Uterus (tissue), 4 donors: Measurements from ENCODE around the gene HMGB4. TPM values are rescaled to one million over a fixed set of nuclear protein-coding genes. Genes with fewer than 3 reads are reported as not detected.

Experiments
- DNase-seq, 2 donors: peaks; one replicate each; pipeline ENCODE4 v3.0.0-alpha.2; 2019 to 2020
- H3K27ac ChIP-seq, 2 donors: fragments of 200-600 bp; sonication (generic); 1 replicate in 1 of 2; 2 replicates in 1 of 2; pipeline ENCODE4 v1.5.1; 2016 to 2018
- H3K27me3 ChIP-seq, 2 donors: fragments of 200-600 bp; sonication (generic); one replicate each; pipeline ENCODE4 v1.5.1; 2018 to 2019; ENCODE audit warnings: control low read depth in 1 of 2
- H3K36me3 ChIP-seq, 2 donors: fragments of 200-600 bp; sonication (generic); one replicate each; pipeline ENCODE4 v1.5.1; 2019; ENCODE audit warnings: control low read depth in 1 of 2
- H3K4me1 ChIP-seq, 2 donors: fragments of 200-600 bp; sonication (generic); one replicate each; pipeline ENCODE4 v1.5.1; 2018 to 2019; ENCODE audit warnings: control low read depth in 1 of 2
- H3K4me3 ChIP-seq, 2 donors: fragments of 200-600 bp; sonication (generic); 1 replicate in 1 of 2; 2 replicates in 1 of 2; pipeline ENCODE4 v1.5.1; 2018 to 2019; ENCODE audit warnings: mild to moderate bottlenecking in 1 of 2
- H3K9me3 ChIP-seq, 2 donors: fragments of 200-600 bp; sonication (generic); one replicate each; pipeline ENCODE4 v1.5.1; 2019; ENCODE audit warnings: control low read depth in 1 of 2
- CTCF ChIP-seq, 4 experiments: fragments of 200-600 bp in 2 of 4; fragments of 450-650 bp in 2 of 4; sonication (generic) in 2 of 4; IDR thresholded peaks; one replicate each; pipeline ENCODE4 v1.5.1; 2016 to 2019; ENCODE audit warnings: antibody characterized with exemption in 4 of 4, mild to moderate bottlenecking in 2 of 4, moderate library complexity in 1 of 4
- POLR2A ChIP-seq, 2 donors: fragments of 450-650 bp; IDR thresholded peaks; one replicate each; pipeline ENCODE4 v1.6.1; 2016; ENCODE audit warnings: antibody characterized with exemption in 2 of 2, mild to moderate bottlenecking in 1 of 2, moderate library complexity in 1 of 2
- intact Hi-C: fragments of 100-400 bp; cut with DNase I; formaldehyde crosslinking; loops from one replicate; pipeline ENCODE4 v1.15.1; 2023; ENCODE audit warnings: low total_unique reads
- total RNA-seq, 4 donors: library from RNA; depleted of rRNA in 3 of 4; stranded (reverse); fragments of >200 nt in 3 of 4; gene quantifications; one replicate each; pipeline versions ENCODE4 v1.1.0 to v1.2.4, GENCODE V29; 2014 to 2023
- donor health status: DM: yes; HTN: yes; CAD: no.

Gene HMGB4
- total RNA-seq, 4 donors from 2014 or later, result not detected

- Histone ChIP-seq H3K4me3 (no peak overlapping the region), H3K36me3 (no peaks in the 10 kb centered on the region), H3K27ac (no peak overlapping the region), H3K27me3 (no peaks in the 10 kb centered on the region), H3K4me1 (no peaks in the 10 kb centered on the region), H3K9me3 (no peaks in the 10 kb centered on the region)
- TF ChIP-seq CTCF (IDR thresholded peaks at IDR 0.05) (no peak), POLR2A (IDR thresholded peaks at IDR 0.05) (no peak)
- DNase-seq, result no peak
- intact Hi-C loops, result no loop called here
Measured at GRCh38 chr1:33823830-33824229, 40.0 kb upstream of the HMGB4 start.

- Histone ChIP-seq H3K4me1 (no peaks in the 10 kb centered on the region), H3K27ac (no peak overlapping the region), H3K4me3 (no peak overlapping the region), H3K27me3 (no peaks in the 10 kb centered on the region), H3K9me3 (no peaks in the 10 kb centered on the region), H3K36me3 (no peaks in the 10 kb centered on the region)
- no peak for DNase-seq
- no peak for TF ChIP-seq CTCF (IDR thresholded peaks at IDR 0.05)
- no peak for TF ChIP-seq POLR2A (IDR thresholded peaks at IDR 0.05)
- intact Hi-C loops, result no loop called here
Measured at GRCh38 chr1:33824321-33824720, 39.6 kb upstream of the HMGB4 start.

GRCh38 chr1:33824971-33825370 lies 38.9 kb upstream of the HMGB4 start:
- no peak overlapping the region for H3K27ac ChIP-seq
- no peak for TF ChIP-seq CTCF (IDR thresholded peaks at IDR 0.05)
- no peak for TF ChIP-seq POLR2A (IDR thresholded peaks at IDR 0.05)
- no peaks in the 10 kb centered on the region for H3K9me3 ChIP-seq
- no peaks in the 10 kb centered on the region for H3K36me3 ChIP-seq
- no peak overlapping the region for H3K4me3 ChIP-seq
- no peaks in the 10 kb centered on the region for H3K27me3 ChIP-seq
- H3K4me1 ChIP-seq, result no peaks in the 10 kb centered on the region
- DNase-seq, result no peak
- intact Hi-C loops, result no loop called here

- no peaks in the 10 kb centered on the region for H3K9me3 ChIP-seq
- H3K27ac ChIP-seq, result no peak overlapping the region
- H3K36me3 ChIP-seq, result no peaks in the 10 kb centered on the region
- TF ChIP-seq CTCF (IDR thresholded peaks at IDR 0.05) (no peak), POLR2A (IDR thresholded peaks at IDR 0.05) (no peak)
- no peak overlapping the region for H3K4me3 ChIP-seq
- H3K27me3 ChIP-seq, result no peaks in the 10 kb centered on the region
- H3K4me1 ChIP-seq, result no peaks in the 10 kb centered on the region
- intact Hi-C loops, result no loop called here
- no peak for DNase-seq
Measured at GRCh38 chr1:33825506-33825905, 38.4 kb upstream of the HMGB4 start.

GRCh38 chr1:33826311-33826710 lies 37.6 kb upstream of the HMGB4 start:
- H3K9me3 ChIP-seq, result no peaks in the 10 kb centered on the region
- no peak overlapping the region for H3K27ac ChIP-seq
- H3K4me3 ChIP-seq, result no peak overlapping the region
- no peak for DNase-seq
- H3K27me3 ChIP-seq, result no peaks in the 10 kb centered on the region
- TF ChIP-seq POLR2A (IDR thresholded peaks at IDR 0.05) (no peak), CTCF (IDR thresholded peaks at IDR 0.05) (no peak)
- intact Hi-C loops, result no loop called here
- no peaks in the 10 kb centered on the region for H3K4me1 ChIP-seq
- H3K36me3 ChIP-seq, result no peaks in the 10 kb centered on the region
